ENCODE results near the gene RAB22A.
"Not testable (repeated sequence)": the region's sequence is repeated elsewhere in the genome, so short reads cannot be mapped to it uniquely, and the experiment has no call there.

Gene RAB22A

DNA sequence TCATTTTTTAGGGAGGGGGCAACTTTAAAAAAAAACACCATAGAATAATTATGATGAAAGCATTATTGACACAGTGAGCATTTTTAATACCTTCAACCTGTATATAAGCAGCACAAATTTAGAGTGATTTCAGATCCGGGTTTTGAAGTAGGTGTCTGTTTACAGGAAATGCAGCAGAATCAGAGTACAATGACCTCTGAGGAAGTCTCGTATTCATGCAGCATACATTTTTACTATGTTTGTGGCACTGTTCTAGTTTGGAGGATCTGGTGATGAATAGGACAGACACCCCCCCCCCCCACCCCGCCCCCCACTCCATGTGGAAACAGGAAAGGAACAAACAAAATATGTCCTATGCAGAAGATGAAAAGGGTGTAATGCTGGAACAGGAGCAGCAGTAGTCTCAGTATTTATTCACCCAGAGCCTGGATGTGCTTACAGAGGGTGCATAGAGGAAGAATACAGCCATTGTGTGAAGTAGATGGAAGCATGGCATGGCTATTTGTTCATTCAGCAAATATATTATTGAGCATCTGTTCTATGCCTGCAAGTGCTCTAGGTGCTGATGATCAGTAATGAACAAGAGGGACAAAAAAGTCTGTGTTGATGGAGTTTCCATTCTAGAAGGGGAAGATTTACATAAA, 99.2 kb downstream of the RAB22A start:
- TF ChIP-seq, protein P1, sequence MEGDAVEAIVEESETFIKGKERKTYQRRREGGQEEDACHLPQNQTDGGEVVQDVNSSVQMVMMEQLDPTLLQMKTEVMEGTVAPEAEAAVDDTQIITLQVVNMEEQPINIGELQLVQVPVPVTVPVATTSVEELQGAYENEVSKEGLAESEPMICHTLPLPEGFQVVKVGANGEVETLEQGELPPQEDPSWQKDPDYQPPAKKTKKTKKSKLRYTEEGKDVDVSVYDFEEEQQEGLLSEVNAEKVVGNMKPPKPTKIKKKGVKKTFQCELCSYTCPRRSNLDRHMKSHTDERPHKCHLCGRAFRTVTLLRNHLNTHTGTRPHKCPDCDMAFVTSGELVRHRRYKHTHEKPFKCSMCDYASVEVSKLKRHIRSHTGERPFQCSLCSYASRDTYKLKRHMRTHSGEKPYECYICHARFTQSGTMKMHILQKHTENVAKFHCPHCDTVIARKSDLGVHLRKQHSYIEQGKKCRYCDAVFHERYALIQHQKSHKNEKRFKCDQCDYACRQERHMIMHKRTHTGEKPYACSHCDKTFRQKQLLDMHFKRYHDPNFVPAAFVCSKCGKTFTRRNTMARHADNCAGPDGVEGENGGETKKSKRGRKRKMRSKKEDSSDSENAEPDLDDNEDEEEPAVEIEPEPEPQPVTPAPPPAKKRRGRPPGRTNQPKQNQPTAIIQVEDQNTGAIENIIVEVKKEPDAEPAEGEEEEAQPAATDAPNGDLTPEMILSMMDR (conservative IDR thresholded peaks at IDR 0.05; ENCODE audit: control insufficient read depth, insufficient read depth, low read depth, low read length), result no peak

DNA sequence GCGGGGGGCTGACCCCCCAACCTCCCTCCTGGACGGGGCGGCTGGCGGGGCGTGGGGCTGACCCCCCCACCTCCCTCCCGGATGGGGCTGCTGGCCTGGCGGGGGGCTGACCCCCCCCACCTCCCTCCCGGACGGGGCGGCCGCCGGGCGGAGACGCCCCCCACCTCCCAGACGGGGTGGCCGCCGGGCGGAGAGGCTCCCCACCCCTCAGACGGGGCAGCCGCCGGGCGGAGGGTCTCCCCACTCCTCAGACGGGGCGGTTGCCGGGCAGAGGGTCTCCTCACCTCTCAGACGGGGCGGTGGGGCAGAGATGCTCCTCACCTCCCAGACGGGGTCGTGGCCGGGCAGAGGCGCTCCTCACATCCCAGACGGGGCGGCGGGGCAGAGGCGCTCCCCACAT, 104.7 kb downstream of the RAB22A start:
- H3K4me3 ChIP-seq (ENCODE audit: control insufficient read depth, low read depth, low read length); DNase-seq (ENCODE audit: low read depth): not testable (repeated sequence)

More for the DNA sequence above, 99.2 kb downstream of the RAB22A start:
- H3K4me3 ChIP-seq (ENCODE audit: control insufficient read depth, low read depth, low read length), result no peak overlapping the region
- peak; percentile 15 for DNase-seq (ENCODE audit: low read depth)

DNA sequence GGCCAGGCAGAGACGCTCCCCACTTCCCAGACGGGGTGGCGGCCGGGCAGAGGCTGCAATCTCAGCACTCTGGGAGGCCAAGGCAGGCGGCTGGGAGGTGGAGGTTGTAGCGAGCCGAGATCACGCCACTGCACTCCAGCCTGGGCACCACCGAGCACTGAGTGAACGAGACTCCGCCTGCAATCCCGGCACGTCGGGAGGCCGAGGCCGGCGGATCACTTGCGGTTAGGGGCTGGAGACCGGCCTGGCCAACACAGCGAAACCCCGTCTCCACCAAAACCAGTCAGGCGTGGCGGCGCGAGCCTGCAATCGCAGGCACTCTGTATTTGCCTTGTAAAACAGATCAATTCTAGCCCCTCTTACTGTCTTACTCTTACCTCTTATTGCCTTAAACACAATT, 105.3 kb downstream of the RAB22A start:
- not testable (repeated sequence) for H3K4me3 ChIP-seq (ENCODE audit: control insufficient read depth, low read depth, low read length); DNase-seq (ENCODE audit: low read depth)

DNA sequence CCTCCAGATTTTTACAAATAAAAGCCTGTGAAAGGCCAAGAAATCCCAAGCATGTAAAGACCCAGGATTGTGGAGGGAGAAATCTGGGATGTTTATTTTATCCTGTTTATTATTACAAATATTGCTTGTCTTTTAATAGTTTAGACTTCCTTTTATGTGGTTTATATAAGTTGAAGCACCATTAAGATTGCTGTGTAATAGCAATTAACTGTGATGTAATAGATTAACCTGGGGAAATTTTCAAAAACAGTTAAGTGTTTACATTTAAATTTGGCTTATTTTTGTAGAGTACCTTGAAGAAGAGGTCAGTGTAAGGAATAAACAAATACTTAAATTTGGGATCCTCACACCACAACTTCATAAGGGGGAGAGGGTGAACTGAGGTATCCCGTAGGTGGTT, 106.5 kb downstream of the RAB22A start:
- DNase-seq (ENCODE audit: low read depth), result no peak
- no peak overlapping the region for H3K4me3 ChIP-seq (ENCODE audit: control insufficient read depth, low read depth, low read length)
- TF ChIP-seq, protein P1 (conservative IDR thresholded peaks at IDR 0.05; ENCODE audit: control insufficient read depth, insufficient read depth, low read depth, low read length), result no peak

DNA sequence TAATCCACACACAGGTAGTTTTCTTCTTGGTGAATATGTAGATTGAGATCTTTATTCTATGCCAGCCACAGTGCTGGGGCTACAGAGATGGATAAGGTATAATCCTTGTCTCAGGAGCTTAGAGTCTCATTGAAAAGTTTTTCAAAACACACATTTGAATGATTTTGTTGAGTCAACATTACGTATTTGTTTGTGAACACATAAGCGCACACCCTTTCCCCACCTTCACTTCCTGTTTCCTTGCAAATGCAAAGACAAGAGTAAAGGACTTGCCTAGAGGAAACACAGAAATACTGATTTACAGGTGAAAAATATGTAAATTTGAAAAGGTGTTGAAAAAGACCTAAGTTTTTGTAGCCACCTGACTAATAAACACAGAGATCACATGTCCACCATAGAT, 107.3 kb downstream of the RAB22A start:
- TF ChIP-seq, protein P1 (conservative IDR thresholded peaks at IDR 0.05; ENCODE audit: control insufficient read depth, insufficient read depth, low read depth, low read length), result no peak
- no peak for DNase-seq (ENCODE audit: low read depth)
- no peak overlapping the region for H3K4me3 ChIP-seq (ENCODE audit: control insufficient read depth, low read depth, low read length)

All from fibroblast of mammary gland (primary cell).